ENCODE results near the gene SULT1A3. TPM values are rescaled to one million over a fixed set of nuclear protein-coding genes. Genes with fewer than 3 reads are reported as not detected.
"Not testable (repeated sequence)": the region's sequence is repeated elsewhere in the genome, so short reads cannot be mapped to it uniquely, and the experiment has no call there.

Gene SULT1A3
- total and polyA plus RNA-seq, 2 donors (not counting 1 experiment from before 2014, with no cell fraction given): 2.8 to 4.1 TPM

- H3K4me3 ChIP-seq (replicated peaks in 1 of 4; ENCODE audit: control extremely low read depth in 1 of 4, insufficient read depth in 1 of 4, low read depth in 3 of 4, low read length in 4 of 4): no peak overlapping the region
- no peak for TF ChIP-seq CTCF (conservative IDR thresholded peaks at IDR 0.05 in 1 of 2, IDR thresholded peaks at IDR 0.05 in 1 of 2; ENCODE audit: low read depth in 1 of 2, low read length in 2 of 2)
- TF ChIP-seq EZH2 (IDR thresholded peaks at IDR 0.05; ENCODE audit: low read length, missing control alignments): no peak
- H3K4me1 ChIP-seq (ENCODE audit: control insufficient read depth, extremely low read depth, insufficient read depth, low read length): no peaks in the 10 kb centered on the region
Observed at GRCh38 chr16:30187971-30188561, 11.0 kb upstream of the SULT1A3 start.

DNA sequence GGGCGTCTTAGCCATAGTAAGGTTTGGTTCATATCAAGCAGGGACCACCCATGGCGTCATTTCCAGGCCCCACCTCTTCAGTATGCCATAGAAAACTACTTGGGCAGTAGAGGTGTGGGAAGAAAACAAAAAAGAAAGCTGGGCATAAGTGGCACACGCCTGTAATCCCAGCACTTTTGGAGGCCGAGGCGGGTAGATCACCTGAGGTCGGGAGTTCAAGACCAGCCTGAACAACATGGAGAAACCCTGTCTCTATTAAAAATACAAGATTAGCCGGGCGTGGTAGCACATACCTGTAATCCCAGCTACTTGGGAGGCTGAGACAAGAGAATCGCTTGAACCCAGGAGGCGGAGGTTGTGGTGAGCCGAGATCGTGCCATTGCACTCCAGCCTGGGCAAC lies 7.9 kb upstream of the SULT1A3 start:
- DNase-seq (ENCODE audit: low read depth in 2 of 2); H3K4me1 ChIP-seq (ENCODE audit: control insufficient read depth, extremely low read depth, insufficient read depth, low read length); H3K36me3 ChIP-seq (ENCODE audit: control insufficient read depth, insufficient read depth, low read length); H3K9ac ChIP-seq (ENCODE audit: insufficient read depth, low read length); H3K4me3 ChIP-seq (replicated peaks in 1 of 4; ENCODE audit: control extremely low read depth in 1 of 4, insufficient read depth in 1 of 4, low read depth in 3 of 4, low read length in 4 of 4); H3K4me2 ChIP-seq (ENCODE audit: extremely low read depth, insufficient read depth, low read length); H3K79me2 ChIP-seq (ENCODE audit: control insufficient read depth, insufficient read depth, low read length); H3K9me3 ChIP-seq (ENCODE audit: control insufficient read depth, insufficient read depth, low read depth, low read length); H2AFZ ChIP-seq (ENCODE audit: low read length); H3K27me3 ChIP-seq (ENCODE audit: control insufficient read depth, insufficient read depth, low read length); H4K20me1 ChIP-seq (ENCODE audit: control insufficient read depth, extremely low read depth, insufficient read depth, low read length); H3K27ac ChIP-seq (ENCODE audit: insufficient read depth, low read length): not testable (repeated sequence)

More at GRCh38 chr16:30187971-30188561, 11.0 kb upstream of the SULT1A3 start:
- H3K27me3 ChIP-seq (ENCODE audit: control insufficient read depth, insufficient read depth, low read length): no peaks in the 10 kb centered on the region
- DNase-seq (ENCODE audit: low read depth in 2 of 2): no peak
- H3K4me2 ChIP-seq (ENCODE audit: extremely low read depth, insufficient read depth, low read length): no peak overlapping the region
- H3K9me3 ChIP-seq (ENCODE audit: control insufficient read depth, insufficient read depth, low read depth, low read length): no peaks in the 10 kb centered on the region
- H3K27ac ChIP-seq (ENCODE audit: insufficient read depth, low read length): no peak overlapping the region
- H3K79me2 ChIP-seq (ENCODE audit: control insufficient read depth, insufficient read depth, low read length): no peaks in the 10 kb centered on the region
- no peaks in the 10 kb centered on the region for H4K20me1 ChIP-seq (ENCODE audit: control insufficient read depth, extremely low read depth, insufficient read depth, low read length)
- H3K9ac ChIP-seq (ENCODE audit: insufficient read depth, low read length): no peak overlapping the region
- no peak overlapping the region for H2AFZ ChIP-seq (ENCODE audit: low read length)
- H3K36me3 ChIP-seq (ENCODE audit: control insufficient read depth, insufficient read depth, low read length): peaks cover 3% of the 10 kb centered on the region

DNA sequence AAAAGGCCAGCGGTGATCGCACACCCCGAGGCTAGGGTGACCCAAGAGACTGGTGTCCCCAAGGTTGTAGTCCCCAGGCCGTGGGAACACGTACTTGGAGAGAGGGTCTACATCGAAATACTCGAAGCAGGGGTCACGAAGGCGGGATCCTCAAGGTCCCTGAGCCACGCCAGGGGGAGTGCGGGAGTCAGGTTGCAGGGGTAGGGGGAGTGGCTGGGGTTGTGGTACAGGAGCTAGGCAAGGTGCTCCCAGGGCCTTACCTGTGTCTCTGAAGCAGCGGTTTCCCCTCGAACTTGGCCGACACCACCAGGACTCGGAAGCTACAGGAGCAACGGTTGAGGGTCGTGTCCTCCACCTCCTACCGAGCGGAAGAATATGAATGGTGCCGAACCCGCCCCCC lies 6.0 kb upstream of the SULT1A3 start:
- not testable (repeated sequence) for H4K20me1 ChIP-seq (ENCODE audit: control insufficient read depth, extremely low read depth, insufficient read depth, low read length); H3K36me3 ChIP-seq (ENCODE audit: control insufficient read depth, insufficient read depth, low read length); H3K27ac ChIP-seq (ENCODE audit: insufficient read depth, low read length); H3K4me1 ChIP-seq (ENCODE audit: control insufficient read depth, extremely low read depth, insufficient read depth, low read length); H2AFZ ChIP-seq (ENCODE audit: low read length); H3K4me3 ChIP-seq (replicated peaks in 1 of 4; ENCODE audit: control extremely low read depth in 1 of 4, insufficient read depth in 1 of 4, low read depth in 3 of 4, low read length in 4 of 4); H3K79me2 ChIP-seq (ENCODE audit: control insufficient read depth, insufficient read depth, low read length); H3K27me3 ChIP-seq (ENCODE audit: control insufficient read depth, insufficient read depth, low read length); H3K4me2 ChIP-seq (ENCODE audit: extremely low read depth, insufficient read depth, low read length); H3K9ac ChIP-seq (ENCODE audit: insufficient read depth, low read length); DNase-seq (ENCODE audit: low read depth in 2 of 2); H3K9me3 ChIP-seq (ENCODE audit: control insufficient read depth, insufficient read depth, low read depth, low read length)

DNA sequence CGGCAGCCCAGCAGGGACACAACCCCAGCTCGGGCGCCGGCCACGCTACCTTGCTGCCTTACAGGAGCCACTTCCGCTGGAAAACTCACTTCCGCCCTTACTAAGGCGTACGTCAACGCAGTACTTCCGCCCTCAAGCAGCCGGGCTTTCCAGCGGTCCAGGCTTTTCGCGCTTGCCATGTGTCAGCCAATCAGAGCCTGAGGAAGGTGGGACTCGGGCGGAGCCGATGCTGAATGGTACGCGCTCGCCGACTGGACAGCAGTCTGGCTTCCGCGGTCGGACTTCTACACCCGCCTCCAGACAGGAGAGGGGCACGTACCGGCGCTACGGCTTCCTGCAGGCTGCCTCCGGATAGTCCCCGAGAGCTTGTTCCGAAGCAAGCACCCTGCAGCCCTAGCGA lies 5.4 kb upstream of the SULT1A3 start, which contains the start of the genes BOLA2B and SLX1A:
Gene BOLA2B (minus strand): TSS at position 52 of the 400 bp plus-strand sequence. CDS start 71 bp downstream, outside the sequence.
Gene SLX1A (plus strand): TSS at position 261 of the 400 bp plus-strand sequence. CDS start 210 bp downstream, outside the sequence.
- H3K36me3 ChIP-seq (ENCODE audit: control insufficient read depth, insufficient read depth, low read length); H2AFZ ChIP-seq (ENCODE audit: low read length); H3K9me3 ChIP-seq (ENCODE audit: control insufficient read depth, insufficient read depth, low read depth, low read length); H3K4me1 ChIP-seq (ENCODE audit: control insufficient read depth, extremely low read depth, insufficient read depth, low read length); DNase-seq (ENCODE audit: low read depth in 2 of 2); H3K79me2 ChIP-seq (ENCODE audit: control insufficient read depth, insufficient read depth, low read length); H4K20me1 ChIP-seq (ENCODE audit: control insufficient read depth, extremely low read depth, insufficient read depth, low read length); H3K27ac ChIP-seq (ENCODE audit: insufficient read depth, low read length); H3K9ac ChIP-seq (ENCODE audit: insufficient read depth, low read length); H3K27me3 ChIP-seq (ENCODE audit: control insufficient read depth, insufficient read depth, low read length): not testable (repeated sequence)
- Histone ChIP-seq H3K4me3 (replicated peaks in 1 of 4; ENCODE audit: control extremely low read depth in 1 of 4, insufficient read depth in 1 of 4, low read depth in 3 of 4, low read length in 4 of 4) (peak within 1 kb of the TSS in 3 of 4 experiments; percentile 44 to 53 (median 46)), H3K4me2 (ENCODE audit: extremely low read depth, insufficient read depth, low read length) (peak within 1 kb of the TSS; percentile 71)

DNA sequence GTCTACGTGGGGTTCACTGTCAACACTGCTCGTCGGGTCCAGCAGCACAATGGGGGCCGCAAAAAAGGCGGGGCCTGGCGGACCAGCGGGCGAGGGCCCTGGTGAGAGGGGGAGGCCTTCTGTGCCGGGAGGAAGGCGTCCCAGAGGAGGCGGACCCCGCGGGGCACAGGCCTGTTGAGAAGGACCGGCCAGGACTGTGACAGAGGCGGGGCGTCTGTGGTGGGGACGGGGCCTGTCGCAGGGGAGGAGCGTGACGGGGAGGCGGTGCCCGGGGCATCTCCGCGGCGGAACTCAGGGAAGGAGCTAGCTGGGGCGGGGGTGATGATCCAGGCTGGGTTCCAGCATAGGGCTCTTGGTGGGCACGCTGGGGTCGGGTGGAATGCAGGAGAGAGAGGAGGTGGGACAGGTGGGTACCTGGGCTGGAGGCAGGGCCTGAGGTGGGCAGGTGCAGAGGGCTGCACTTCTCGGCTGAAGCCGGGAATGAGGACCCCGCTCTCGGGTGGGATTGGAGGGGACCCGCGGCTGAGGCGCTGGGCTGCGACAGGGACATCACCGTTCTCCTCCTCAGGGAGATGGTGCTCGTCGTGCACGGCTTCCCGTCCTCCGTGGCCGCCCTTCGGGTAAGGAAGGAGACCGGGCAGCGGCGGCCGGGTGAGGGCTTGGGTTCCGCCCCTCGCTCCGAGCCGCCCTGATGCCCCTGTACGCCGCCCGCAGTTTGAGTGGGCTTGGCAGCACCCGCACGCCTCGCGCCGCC lies 4.7 kb upstream of the SULT1A3 start:
- H4K20me1 ChIP-seq (ENCODE audit: control insufficient read depth, extremely low read depth, insufficient read depth, low read length); H3K27me3 ChIP-seq (ENCODE audit: control insufficient read depth, insufficient read depth, low read length); H3K9ac ChIP-seq (ENCODE audit: insufficient read depth, low read length); H3K27ac ChIP-seq (ENCODE audit: insufficient read depth, low read length); H3K36me3 ChIP-seq (ENCODE audit: control insufficient read depth, insufficient read depth, low read length); DNase-seq (ENCODE audit: low read depth in 2 of 2); H3K79me2 ChIP-seq (ENCODE audit: control insufficient read depth, insufficient read depth, low read length); H3K4me1 ChIP-seq (ENCODE audit: control insufficient read depth, extremely low read depth, insufficient read depth, low read length); H2AFZ ChIP-seq (ENCODE audit: low read length); H3K9me3 ChIP-seq (ENCODE audit: control insufficient read depth, insufficient read depth, low read depth, low read length): not testable (repeated sequence)
- Histone ChIP-seq H3K4me3 (replicated peaks in 1 of 4; ENCODE audit: control extremely low read depth in 1 of 4, insufficient read depth in 1 of 4, low read depth in 3 of 4, low read length in 4 of 4) (peak overlapping the region in 3 of 4 experiments; percentile 44 to 53 (median 46)), H3K4me2 (ENCODE audit: extremely low read depth, insufficient read depth, low read length) (peak overlapping the region; percentile 71)

DNA sequence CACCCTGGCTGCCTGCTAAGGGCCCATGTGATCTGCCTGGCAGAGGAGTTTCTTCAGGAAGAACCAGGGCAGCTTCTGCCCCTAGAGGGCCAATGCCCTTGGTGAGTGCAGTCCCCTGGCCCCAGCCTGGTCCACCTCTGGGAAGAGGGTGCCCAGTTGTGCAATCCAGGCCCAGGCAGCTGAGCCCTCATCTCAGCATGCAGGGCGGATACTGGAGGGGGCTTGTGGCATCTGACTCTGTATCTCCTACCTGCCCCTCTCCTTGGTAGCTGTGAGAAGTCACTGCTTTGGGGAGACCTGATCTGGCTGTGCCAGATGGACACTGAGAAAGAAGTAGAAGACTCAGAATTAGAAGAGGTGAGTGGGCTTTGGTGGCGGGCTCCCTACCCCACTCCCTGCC lies 2.1 kb upstream of the SULT1A3 start:
- not testable (repeated sequence) for H3K27ac ChIP-seq (ENCODE audit: insufficient read depth, low read length); H2AFZ ChIP-seq (ENCODE audit: low read length); H3K36me3 ChIP-seq (ENCODE audit: control insufficient read depth, insufficient read depth, low read length); H4K20me1 ChIP-seq (ENCODE audit: control insufficient read depth, extremely low read depth, insufficient read depth, low read length); H3K9me3 ChIP-seq (ENCODE audit: control insufficient read depth, insufficient read depth, low read depth, low read length); H3K4me1 ChIP-seq (ENCODE audit: control insufficient read depth, extremely low read depth, insufficient read depth, low read length); DNase-seq (ENCODE audit: low read depth in 2 of 2); H3K9ac ChIP-seq (ENCODE audit: insufficient read depth, low read length); H3K79me2 ChIP-seq (ENCODE audit: control insufficient read depth, insufficient read depth, low read length); H3K27me3 ChIP-seq (ENCODE audit: control insufficient read depth, insufficient read depth, low read length); H3K4me3 ChIP-seq (replicated peaks in 1 of 4; ENCODE audit: control extremely low read depth in 1 of 4, insufficient read depth in 1 of 4, low read depth in 3 of 4, low read length in 4 of 4); H3K4me2 ChIP-seq (ENCODE audit: extremely low read depth, insufficient read depth, low read length)
